HG03571 (cell line): ENCODE measurements around the gene EPHX1.

Experiments
- ATAC-seq: cut with Tn5 transposase; IDR thresholded peaks from one replicate; pipeline ENCODE4 v1.9.1; 2021; ENCODE audit not compliant: unreplicated experiment

The EPHX1 gene

GRCh38 chr1:225840713-225841112 is 30.8 kb downstream of the EPHX1 start:
- no peak for ATAC-seq

- ATAC-seq: no peak
Measured at GRCh38 chr1:225842074-225842473, 32.1 kb downstream of the EPHX1 start.

GRCh38 chr1:225842788-225843425 is 33.0 kb downstream of the EPHX1 start:
- no peak for ATAC-seq

- no peak for ATAC-seq
Measured at GRCh38 chr1:225843426-225843795, 33.5 kb downstream of the EPHX1 start.

GRCh38 chr1:225844236-225845061 is 34.5 kb downstream of the EPHX1 start:
- ATAC-seq: no peak

GRCh38 chr1:225845097-225845496 is 35.2 kb downstream of the EPHX1 start:
- no peak for ATAC-seq

- no peak for ATAC-seq
Measured at GRCh38 chr1:225845571-225846259, 35.8 kb downstream of the EPHX1 start.

- no peak for ATAC-seq
Measured at GRCh38 chr1:225846331-225847310, 36.7 kb downstream of the EPHX1 start.

GRCh38 chr1:225847610-225848009 is 37.7 kb downstream of the EPHX1 start:
- peak; percentile 15 for ATAC-seq

GRCh38 chr1:225848030-225848955 is 38.4 kb downstream of the EPHX1 start:
- ATAC-seq: peak; percentile 72

- ATAC-seq: no peak
Measured at GRCh38 chr1:225849925-225850324, 40.0 kb downstream of the EPHX1 start.

GRCh38 chr1:225850370-225850769 is 40.4 kb downstream of the EPHX1 start:
- no peak for ATAC-seq

- peak; percentile 48 for ATAC-seq
Measured at GRCh38 chr1:225851805-225852204, 41.9 kb downstream of the EPHX1 start.

- ATAC-seq: no peak
Measured at GRCh38 chr1:225852413-225853124, 42.6 kb downstream of the EPHX1 start.

GRCh38 chr1:225853441-225853840 is 43.5 kb downstream of the EPHX1 start:
- no peak for ATAC-seq

- no peak for ATAC-seq
Measured at GRCh38 chr1:225855503-225856300, 45.8 kb downstream of the EPHX1 start.

- ATAC-seq: no peak
Measured at GRCh38 chr1:225857256-225857655, 47.3 kb downstream of the EPHX1 start.

GRCh38 chr1:225859151-225859550 is 49.2 kb downstream of the EPHX1 start:
- ATAC-seq: no peak
